AG04449 (cell line): ENCODE results near the gene PLAAT3.
"Not testable (repeated sequence)": the region's sequence is repeated elsewhere in the genome, so short reads cannot be mapped to it uniquely, and the experiment has no call there.

Experiments
- CTCF ChIA-PET: fragments of 350-600 bp; formaldehyde crosslinking; extraction: SDS; loops from one replicate; lab custom pipeline; 2021; ENCODE audit warnings: antibody characterized with exemption; lab: Yijun Ruan, JAX
- POLR2A ChIA-PET: fragments of 400-600, 350-600 bp; formaldehyde crosslinking; extraction: SDS; loops from one replicate; lab custom pipeline; 2020; ENCODE audit warnings: antibody characterized with exemption, inconsistent platforms; lab: Yijun Ruan, JAX
- DNase-seq: peaks from one replicate; pipeline ENCODE4 v3.0.0-alpha.2; 2010; ENCODE audit warnings: low read depth, low spot score
- H3K4me3 ChIP-seq: 2 replicates; pipeline ENCODE4 v1.5.1; 2011; ENCODE audit warnings: low read depth, mild to moderate bottlenecking, control low read depth, low read length
- TF ChIP-seq, protein P1 (sequence below): IDR thresholded peaks from one replicate; pipeline ENCODE4 v1.5.1; 2011; ENCODE audit warnings: mild to moderate bottlenecking, moderate library complexity, low read length, control low read depth, inconsistent platforms; ENCODE audit not compliant: insufficient read depth; ENCODE audit errors: missing control alignments

Gene PLAAT3

DNA sequence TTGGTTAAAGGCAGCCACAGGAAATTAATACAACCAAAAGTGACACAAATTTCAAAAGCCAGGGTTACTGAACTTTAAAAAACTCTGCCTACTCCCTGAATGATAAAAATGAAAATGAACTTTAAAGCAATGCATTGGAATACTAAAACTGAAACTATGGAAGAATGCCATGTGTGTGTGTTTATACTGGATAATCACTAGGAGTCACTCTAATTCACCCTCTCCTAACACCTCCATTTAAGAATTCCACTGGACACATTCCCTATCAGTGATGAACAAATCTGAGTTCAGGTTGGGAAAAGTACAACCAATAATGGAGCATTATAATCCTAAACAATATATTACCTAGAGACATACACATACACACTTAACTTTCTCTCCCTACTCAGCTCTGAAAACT, 27.5 kb upstream of the PLAAT3 start:
- ChIA-PET POLR2A (interaction anchor here (0.6 kb wide), 1 partner anchor 22 kb away, joined by 4 read pairs; no protein-coding TSS in a partner anchor), CTCF (interaction anchor here (1.0 to 12.6 kb wide), 9 partner anchors 11 to 606 kb away, joined by 3 to 194 read pairs (median 3); no protein-coding TSS in a partner anchor)
- no peak for DNase-seq

GRCh38 chr11:63639199-63639832, 25.1 kb upstream of the PLAAT3 start:
- H3K4me3 ChIP-seq: no peak overlapping the region
- ChIA-PET CTCF (interaction anchor here (0.7 to 12.6 kb wide), 32 partner anchors 8 to 281 kb away, joined by 3 to 194 read pairs (median 4); partner anchors contain the start of genes ATL3, RTN3 and ZFTA), POLR2A (no interaction called here)
- no peak for DNase-seq
- TF ChIP-seq, protein P1, sequence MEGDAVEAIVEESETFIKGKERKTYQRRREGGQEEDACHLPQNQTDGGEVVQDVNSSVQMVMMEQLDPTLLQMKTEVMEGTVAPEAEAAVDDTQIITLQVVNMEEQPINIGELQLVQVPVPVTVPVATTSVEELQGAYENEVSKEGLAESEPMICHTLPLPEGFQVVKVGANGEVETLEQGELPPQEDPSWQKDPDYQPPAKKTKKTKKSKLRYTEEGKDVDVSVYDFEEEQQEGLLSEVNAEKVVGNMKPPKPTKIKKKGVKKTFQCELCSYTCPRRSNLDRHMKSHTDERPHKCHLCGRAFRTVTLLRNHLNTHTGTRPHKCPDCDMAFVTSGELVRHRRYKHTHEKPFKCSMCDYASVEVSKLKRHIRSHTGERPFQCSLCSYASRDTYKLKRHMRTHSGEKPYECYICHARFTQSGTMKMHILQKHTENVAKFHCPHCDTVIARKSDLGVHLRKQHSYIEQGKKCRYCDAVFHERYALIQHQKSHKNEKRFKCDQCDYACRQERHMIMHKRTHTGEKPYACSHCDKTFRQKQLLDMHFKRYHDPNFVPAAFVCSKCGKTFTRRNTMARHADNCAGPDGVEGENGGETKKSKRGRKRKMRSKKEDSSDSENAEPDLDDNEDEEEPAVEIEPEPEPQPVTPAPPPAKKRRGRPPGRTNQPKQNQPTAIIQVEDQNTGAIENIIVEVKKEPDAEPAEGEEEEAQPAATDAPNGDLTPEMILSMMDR: no peak

More for the DNA sequence above, 27.5 kb upstream of the PLAAT3 start:
- no peak overlapping the region for H3K4me3 ChIP-seq
- TF ChIP-seq, protein P1: no peak

DNA sequence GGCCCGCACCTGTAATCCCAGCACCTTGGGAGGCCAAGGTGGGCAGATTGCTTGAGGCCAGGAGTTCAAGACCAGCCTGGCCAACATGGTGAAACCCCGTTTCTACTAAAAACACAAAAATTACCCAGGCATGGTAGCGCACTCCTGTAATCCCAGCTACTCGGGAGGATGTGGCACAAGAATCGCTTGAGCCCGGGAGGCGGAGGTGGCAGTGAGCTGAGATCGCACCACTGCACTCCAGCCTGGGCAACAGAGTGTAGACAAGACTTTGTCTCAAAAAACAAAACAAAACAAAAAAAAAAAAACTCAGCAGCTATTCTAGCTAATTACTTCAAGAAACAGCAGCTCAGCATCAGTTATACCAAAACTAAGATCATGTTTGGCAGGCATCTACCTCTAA, 24.2 kb upstream of the PLAAT3 start:
- POLR2A ChIA-PET, DNase-seq, H3K4me3 ChIP-seq: not testable (repeated sequence)
- CTCF ChIA-PET: interaction anchor here (1.1 to 12.6 kb wide), 25 partner anchors 9 to 282 kb away, joined by 3 to 194 read pairs (median 5); partner anchors contain the start of genes RTN3 and ZFTA

DNA sequence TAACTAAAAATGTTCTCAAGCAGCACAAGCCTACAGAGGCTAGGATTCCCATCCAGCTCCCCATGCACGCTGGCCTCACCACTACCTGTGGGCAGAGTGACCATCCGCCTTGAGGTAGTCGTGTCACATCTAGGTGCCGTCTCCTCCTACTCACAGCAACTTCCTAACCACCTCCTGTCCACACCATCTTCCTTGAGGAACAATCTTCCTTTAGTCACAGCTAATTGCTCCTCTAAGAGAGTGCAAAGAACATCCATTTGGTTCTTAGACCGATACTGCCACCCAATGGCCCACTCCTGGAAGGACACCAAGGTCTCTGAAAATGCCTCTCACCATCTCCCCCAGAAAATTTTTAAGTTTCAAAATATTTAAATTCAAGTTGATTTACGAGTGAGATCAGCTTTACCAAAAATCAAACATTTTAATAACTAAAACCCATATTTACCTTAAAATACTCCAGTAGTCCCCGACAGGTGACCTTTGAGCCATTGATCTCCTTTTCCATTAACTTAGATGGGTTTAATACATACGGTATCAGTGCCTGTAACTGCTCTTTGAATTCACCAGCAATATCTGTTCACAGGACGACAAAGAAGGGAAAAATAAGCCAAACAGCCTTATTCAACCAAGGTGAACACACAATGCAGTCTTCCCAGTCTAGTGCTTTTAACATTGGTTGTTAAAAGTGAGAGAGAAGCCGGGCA, 21.7 kb upstream of the PLAAT3 start:
- ChIA-PET POLR2A (no interaction called here), CTCF (interaction anchor here (0.7 to 12.6 kb wide), 25 partner anchors 8 to 156 kb away, joined by 3 to 194 read pairs (median 4); partner anchors contain the start of gene PLAAT5)
- TF ChIP-seq, protein P1: peak; percentile 69
- DNase-seq: no peak
- no peak overlapping the region for H3K4me3 ChIP-seq

GRCh38 chr11:63629426-63629825, 15.2 kb upstream of the PLAAT3 start:
- CTCF ChIA-PET: interaction anchor here (1.2 to 3.7 kb wide), 4 partner anchors 9 to 150 kb away, joined by 4 to 37 read pairs (median 14); no protein-coding TSS in a partner anchor
- no peak for DNase-seq
- TF ChIP-seq, protein P1: no peak
- POLR2A ChIA-PET: no interaction called here
- no peak overlapping the region for H3K4me3 ChIP-seq

DNA sequence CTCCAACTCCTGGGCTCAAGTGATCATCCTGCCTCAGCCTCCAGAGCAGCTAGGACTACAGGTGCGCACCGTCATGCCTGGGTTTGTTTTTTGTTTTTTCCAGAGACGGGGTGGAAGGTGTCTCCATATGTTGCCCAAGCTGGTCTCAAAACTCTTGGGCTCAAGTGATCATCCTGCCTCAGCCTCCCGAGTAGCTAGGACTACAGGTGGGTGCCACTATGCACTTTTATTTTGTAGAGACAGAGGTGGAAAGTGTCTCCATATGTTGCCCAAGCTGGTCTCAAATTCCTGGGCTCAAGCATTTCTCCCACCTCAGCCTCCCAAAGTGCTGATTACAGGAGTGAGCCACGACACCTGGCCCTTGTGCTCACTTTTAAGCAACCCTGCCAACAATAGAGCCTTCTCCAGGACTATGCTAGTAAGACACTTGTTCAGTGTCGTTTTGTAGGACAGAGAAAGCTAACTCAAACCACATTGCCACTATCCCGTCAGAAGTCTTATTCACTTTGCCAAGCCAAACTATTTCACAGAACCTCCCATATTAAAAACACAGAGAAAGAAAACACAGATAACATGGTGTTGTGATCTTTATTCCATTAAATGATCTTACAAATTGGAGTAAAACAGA, 9.4 kb upstream of the PLAAT3 start:
- ChIA-PET POLR2A (interaction anchor here (1.3 kb wide), 1 partner anchor 9 kb away, joined by 3 read pairs; no protein-coding TSS in a partner anchor), CTCF (interaction anchor here (1.3 to 3.5 kb wide), 3 partner anchors 13 to 145 kb away, joined by 6 to 23 read pairs (median 21); no protein-coding TSS in a partner anchor)
- TF ChIP-seq, protein P1: no peak
- no peak for DNase-seq
- no peak overlapping the region for H3K4me3 ChIP-seq
